ENCODE measurements around the gene BCL11A.

DNA sequence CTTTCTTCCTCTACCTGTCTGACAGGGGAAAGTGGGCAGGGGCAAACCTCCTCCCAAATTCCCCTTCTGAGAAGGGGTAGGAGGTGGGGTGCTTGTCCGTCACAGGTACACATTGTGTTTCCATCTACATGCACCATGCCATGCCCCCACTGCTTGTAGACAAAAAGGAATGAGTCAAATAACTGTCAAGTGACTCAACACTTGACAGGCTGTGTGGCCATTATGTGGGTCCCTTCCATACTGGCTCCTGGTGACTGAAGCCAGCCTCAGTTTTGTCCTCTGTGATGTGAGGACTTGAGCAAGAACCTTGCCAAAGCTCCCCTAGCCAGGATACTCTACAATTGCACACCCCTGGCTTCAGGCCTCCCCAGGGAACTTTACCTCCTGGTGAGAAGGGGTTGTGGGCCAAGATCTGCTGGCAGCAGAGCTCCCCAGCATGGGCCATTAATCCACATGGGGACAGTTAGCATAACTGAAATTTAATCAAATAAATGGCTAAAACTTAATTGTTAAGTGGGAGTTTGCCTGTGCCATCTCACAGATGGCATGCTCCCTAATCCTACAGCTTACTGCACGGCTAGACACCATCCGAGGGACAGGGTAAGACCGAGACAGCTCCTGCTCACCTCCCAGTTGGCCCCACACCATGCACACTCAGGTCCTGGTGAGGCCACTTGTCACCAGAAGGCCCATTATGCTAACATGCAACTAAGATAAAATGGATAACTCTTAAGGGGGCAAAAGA, 140.2 kb downstream of the BCL11A start:
- TF ChIP-seq ZNF274 (IDR thresholded peaks at IDR 0.05; ENCODE audit: low read depth, low read length) (no peak), SUZ12 (IDR thresholded peaks at IDR 0.05; ENCODE audit: extremely low read depth, insufficient read depth, insufficient read length) (no peak)
